Measurements from ENCODE around the gene POLE. TPM values are rescaled to one million over a fixed set of nuclear protein-coding genes. Genes with fewer than 3 reads are reported as not detected.

Gene POLE
- total RNA-seq, 1 experiment from 2014 or later = 147 TPM

DNA sequence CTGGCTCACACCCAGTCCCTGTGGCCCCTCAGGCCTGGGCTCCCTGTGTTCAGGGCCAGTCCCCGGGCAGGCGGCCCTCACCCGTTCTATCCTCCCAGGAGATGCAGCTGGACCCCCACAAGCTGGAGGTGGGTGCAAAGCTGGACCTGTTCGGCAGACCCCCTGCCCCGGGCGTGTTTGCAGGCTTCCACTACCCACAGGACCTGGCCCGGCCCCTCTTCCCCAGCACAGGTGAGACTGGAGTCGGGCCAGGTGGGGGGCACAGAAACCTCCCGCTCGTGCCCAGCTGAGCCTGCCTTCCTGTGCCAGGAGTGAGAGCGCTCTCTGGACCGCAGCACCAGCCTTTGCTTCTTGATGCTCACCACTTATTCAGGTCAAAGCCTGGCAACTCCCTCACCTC, 110.4 kb downstream of the POLE start:
- Mint-ChIP-seq H3K36me3 (ENCODE audit: insufficient read depth in 1 of 3, low read depth in 3 of 3) (peaks cover 16 to 46% (median 44%) of the 10 kb centered on the region in 3 experiments; a peak in 6 of 7 replicates), H3K4me3 (no peak overlapping the region), H3K4me1 (no peaks in the 10 kb centered on the region), H3K9me3 (no peaks in the 10 kb centered on the region), H3K27me3 (ENCODE audit: low read depth) (peaks cover 31% of the 10 kb centered on the region), H3K27ac (no peak overlapping the region)
- no CpG with 5 or more reads among the region's 12 CpGs for WGBS (ENCODE audit: extremely low coverage, insufficient read length, low lambda C conversion rate)
- no peak overlapping the region for H3K4ac ChIP-seq (ENCODE audit: low read depth, low read length)
- DNase-seq = no peak
- H4K91ac ChIP-seq (ENCODE audit: insufficient read length, low read depth, low read length) = no peak overlapping the region
- no peaks in the 10 kb centered on the region for H3K79me2 ChIP-seq (ENCODE audit: insufficient read depth, low read length)
- no peak overlapping the region for H4K8ac ChIP-seq (replicated peaks; ENCODE audit: insufficient read length, low read depth, low read length)
- H3K79me1 ChIP-seq (ENCODE audit: insufficient read depth, low read depth, low read length, poor library complexity, severe bottlenecking) = no peaks in the 10 kb centered on the region
- no peak overlapping the region for H4K5ac ChIP-seq (ENCODE audit: insufficient read length, low read depth, low read length)
- H3K23ac ChIP-seq (ENCODE audit: insufficient read length, low read depth, low read length) = no peak overlapping the region
- no peak overlapping the region for H3K18ac ChIP-seq (ENCODE audit: insufficient read length, low read depth, low read length)
- no peak overlapping the region for H2BK12ac ChIP-seq (ENCODE audit: insufficient read length, low read depth, low read length)
- no peaks in the 10 kb centered on the region for H3K9me3 ChIP-seq (ENCODE audit: control insufficient read depth, low read depth, low read length)
- no peak overlapping the region for H3K4me2 ChIP-seq (ENCODE audit: insufficient read depth, insufficient read length, low read length)
- H3K23me2 ChIP-seq (ENCODE audit: insufficient read length, low read depth, low read length, poor library complexity, severe bottlenecking) = no peaks in the 10 kb centered on the region
- H3T11ph ChIP-seq (ENCODE audit: low read length) = no peak overlapping the region
- no peak overlapping the region for H3K56ac ChIP-seq (ENCODE audit: insufficient read length, low read depth, low read length)
- no peak for TF ChIP-seq CTCF (conservative IDR thresholded peaks at IDR 0.05)
- no peaks in the 10 kb centered on the region for H3K27me3 ChIP-seq (ENCODE audit: insufficient read depth, low read length)
- H2AFZ ChIP-seq (ENCODE audit: low read length) = no peak overlapping the region
- H3K9ac ChIP-seq (ENCODE audit: extremely low read depth, insufficient read length, low read length) = no peak overlapping the region
- no peak overlapping the region for H3K14ac ChIP-seq (ENCODE audit: insufficient read depth, low read length)
- H2BK120ac ChIP-seq (ENCODE audit: low read depth, low read length, poor library complexity, severe bottlenecking) = no peak overlapping the region
- no peak overlapping the region for H3K27ac ChIP-seq (ENCODE audit: insufficient read length, low read depth, low read length)
- no peak overlapping the region for H2BK20ac ChIP-seq (ENCODE audit: low read depth, low read length, poor library complexity, severe bottlenecking)
- H4K20me1 ChIP-seq (ENCODE audit: control insufficient read depth, insufficient read depth, insufficient read length) = peaks cover 2% of the 10 kb centered on the region
- H2AK5ac ChIP-seq (ENCODE audit: insufficient read length, low read length) = no peak overlapping the region
- H2BK15ac ChIP-seq (ENCODE audit: low read depth, low read length) = no peak overlapping the region
- H2BK5ac ChIP-seq (ENCODE audit: insufficient read length, low read length) = no peak overlapping the region
- no peaks in the 10 kb centered on the region for H3K4me1 ChIP-seq (ENCODE audit: insufficient read depth, low read length)

Data from H9 (cell line).